GM11168 (cell line): ENCODE data around the gene NAPA.

Source experiments
- in situ Hi-C: fragments of 300-500 bp; cut with MboI; formaldehyde crosslinking; loops from one replicate; pipeline ENCODE4 v1.12.0; 2022; ENCODE audit warnings: low sequenced_read_pairs; ENCODE audit not compliant: unreplicated experiment

The NAPA gene

GRCh38 chr19:47526798-47527197, 11.9 kb upstream of the NAPA start:
- in situ Hi-C loops: no loop called here

- in situ Hi-C loops: no loop called here
These were observed 8.6 kb upstream of the NAPA start for GRCh38 chr19:47523473-47523872.

GRCh38 chr19:47521473-47522180, 6.8 kb upstream of the NAPA start:
- in situ Hi-C loops: no loop called here

- in situ Hi-C loops: no loop called here
These were observed 6.0 kb upstream of the NAPA start for GRCh38 chr19:47520839-47521238.

- in situ Hi-C loops: no loop called here
These were observed 5.5 kb upstream of the NAPA start for GRCh38 chr19:47520343-47520806.

GRCh38 chr19:47518854-47519253, 4.0 kb upstream of the NAPA start:
- in situ Hi-C loops: no loop called here

- in situ Hi-C loops: no loop called here
These were observed 3.3 kb upstream of the NAPA start for GRCh38 chr19:47518139-47518538.

GRCh38 chr19:47514151-47514868, 553 bp downstream of the NAPA start:
- in situ Hi-C loops: no loop called here

GRCh38 chr19:47512948-47513319, 1.9 kb downstream of the NAPA start:
- in situ Hi-C loops: no loop called here

GRCh38 chr19:47512183-47512947, 2.5 kb downstream of the NAPA start:
- in situ Hi-C loops: no loop called here

GRCh38 chr19:47511681-47512080, 3.2 kb downstream of the NAPA start:
- in situ Hi-C loops: no loop called here

GRCh38 chr19:47511128-47511517, 3.7 kb downstream of the NAPA start:
- in situ Hi-C loops: no loop called here

- in situ Hi-C loops: no loop called here
These were observed 4.2 kb downstream of the NAPA start for GRCh38 chr19:47510516-47511127.

GRCh38 chr19:47509973-47510372, 4.9 kb downstream of the NAPA start:
- in situ Hi-C loops: no loop called here

- in situ Hi-C loops: no loop called here
These were observed 5.6 kb downstream of the NAPA start for GRCh38 chr19:47509170-47509847.

- in situ Hi-C loops: no loop called here
These were observed 6.1 kb downstream of the NAPA start for GRCh38 chr19:47508721-47509120.

- in situ Hi-C loops: no loop called here
These were observed 6.8 kb downstream of the NAPA start for GRCh38 chr19:47507924-47508553.

GRCh38 chr19:47507012-47507411, 7.9 kb downstream of the NAPA start:
- in situ Hi-C loops: no loop called here

GRCh38 chr19:47506459-47506858, 8.4 kb downstream of the NAPA start:
- in situ Hi-C loops: no loop called here

- in situ Hi-C loops: no loop called here
These were observed 9.4 kb downstream of the NAPA start for GRCh38 chr19:47505506-47505905.
